ENCODE results near the gene HOXD11. TPM values are rescaled to one million over a fixed set of nuclear protein-coding genes. Genes with fewer than 3 reads are reported as not detected.

Gene HOXD11
- total and polyA plus RNA-seq, 2 experiments from 2014 or later = not detected

DNA sequence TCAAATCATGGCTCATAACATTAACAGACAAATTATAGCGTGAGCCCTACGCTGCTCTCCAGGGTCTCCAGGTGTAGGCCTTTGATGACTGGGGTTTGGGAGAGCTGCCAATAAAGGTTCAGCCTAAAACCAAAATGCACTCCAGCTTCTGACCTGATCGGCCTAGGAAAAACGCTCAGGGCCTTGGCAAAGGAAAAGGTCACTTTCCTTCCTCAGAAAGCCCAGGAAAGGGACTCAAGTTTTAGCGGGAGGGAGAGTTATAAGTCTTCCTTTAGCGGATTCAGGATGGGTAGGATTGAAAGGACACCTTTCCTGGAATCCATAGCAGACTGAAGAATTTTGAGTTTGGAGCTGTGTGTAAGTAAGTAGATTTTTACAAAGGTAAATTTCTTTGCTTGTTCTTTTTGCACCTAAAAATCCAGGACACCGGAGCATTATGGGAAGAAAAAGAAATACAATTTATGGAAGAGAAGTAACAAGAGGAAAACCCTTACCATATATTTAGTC lies 32.1 kb upstream of the HOXD11 start:
- Histone ChIP-seq H3K27ac (ENCODE audit: low read depth) (no peak overlapping the region), H4K20me1 (replicated peaks; ENCODE audit: insufficient read depth) (peaks cover 34% of the 10 kb centered on the region), H3K4me2 (0 out of 2 replicates have a peak overlapping the region, but pooled peaks have one; percentile 27), H3K9me2 (ENCODE audit: insufficient read depth) (no peaks in the 10 kb centered on the region), H3K4me1 (ENCODE audit: insufficient read depth) (peaks cover 22% of the 10 kb centered on the region; the same call in 1 of the 2 replicates), H3K27me3 (ENCODE audit: insufficient read depth) (peaks cover 100% of the 10 kb centered on the region), H3K4me3 (no peak overlapping the region), H3K36me3 (ENCODE audit: insufficient read depth) (no peaks in the 10 kb centered on the region; the same call in 1 of the 2 replicates), H2AFZ (no peak overlapping the region), H3F3A (replicated peaks; ENCODE audit: low read depth) (peaks cover 25% of the 10 kb centered on the region), H3K79me2 (replicated peaks; ENCODE audit: insufficient read depth) (no peaks in the 10 kb centered on the region)
- Mint-ChIP-seq H3K27me3 (ENCODE audit: insufficient read depth, low read depth, poor library complexity) (peaks cover 99% of the 10 kb centered on the region), H3K27ac (no peak overlapping the region), H3K36me3 (ENCODE audit: low read depth) (no peaks in the 10 kb centered on the region; the same call in 2 of the 3 replicates), H3K9me3 (no peaks in the 10 kb centered on the region; the same call in 2 of the 3 replicates), H3K4me3 (peak overlapping the region; percentile 23; the same call in 2 of the 3 replicates), H3K4me1 (peaks cover 30% of the 10 kb centered on the region)
- TF ChIP-seq ZNF114 (CRISPR knock-in tag; IDR thresholded peaks at IDR 0.05) = no peak
- TF ChIP-seq EZH2phosphoT487 (IDR thresholded peaks at IDR 0.05; ENCODE audit: unreplicated experiment) = no peak
- TF ChIP-seq, protein P1, sequence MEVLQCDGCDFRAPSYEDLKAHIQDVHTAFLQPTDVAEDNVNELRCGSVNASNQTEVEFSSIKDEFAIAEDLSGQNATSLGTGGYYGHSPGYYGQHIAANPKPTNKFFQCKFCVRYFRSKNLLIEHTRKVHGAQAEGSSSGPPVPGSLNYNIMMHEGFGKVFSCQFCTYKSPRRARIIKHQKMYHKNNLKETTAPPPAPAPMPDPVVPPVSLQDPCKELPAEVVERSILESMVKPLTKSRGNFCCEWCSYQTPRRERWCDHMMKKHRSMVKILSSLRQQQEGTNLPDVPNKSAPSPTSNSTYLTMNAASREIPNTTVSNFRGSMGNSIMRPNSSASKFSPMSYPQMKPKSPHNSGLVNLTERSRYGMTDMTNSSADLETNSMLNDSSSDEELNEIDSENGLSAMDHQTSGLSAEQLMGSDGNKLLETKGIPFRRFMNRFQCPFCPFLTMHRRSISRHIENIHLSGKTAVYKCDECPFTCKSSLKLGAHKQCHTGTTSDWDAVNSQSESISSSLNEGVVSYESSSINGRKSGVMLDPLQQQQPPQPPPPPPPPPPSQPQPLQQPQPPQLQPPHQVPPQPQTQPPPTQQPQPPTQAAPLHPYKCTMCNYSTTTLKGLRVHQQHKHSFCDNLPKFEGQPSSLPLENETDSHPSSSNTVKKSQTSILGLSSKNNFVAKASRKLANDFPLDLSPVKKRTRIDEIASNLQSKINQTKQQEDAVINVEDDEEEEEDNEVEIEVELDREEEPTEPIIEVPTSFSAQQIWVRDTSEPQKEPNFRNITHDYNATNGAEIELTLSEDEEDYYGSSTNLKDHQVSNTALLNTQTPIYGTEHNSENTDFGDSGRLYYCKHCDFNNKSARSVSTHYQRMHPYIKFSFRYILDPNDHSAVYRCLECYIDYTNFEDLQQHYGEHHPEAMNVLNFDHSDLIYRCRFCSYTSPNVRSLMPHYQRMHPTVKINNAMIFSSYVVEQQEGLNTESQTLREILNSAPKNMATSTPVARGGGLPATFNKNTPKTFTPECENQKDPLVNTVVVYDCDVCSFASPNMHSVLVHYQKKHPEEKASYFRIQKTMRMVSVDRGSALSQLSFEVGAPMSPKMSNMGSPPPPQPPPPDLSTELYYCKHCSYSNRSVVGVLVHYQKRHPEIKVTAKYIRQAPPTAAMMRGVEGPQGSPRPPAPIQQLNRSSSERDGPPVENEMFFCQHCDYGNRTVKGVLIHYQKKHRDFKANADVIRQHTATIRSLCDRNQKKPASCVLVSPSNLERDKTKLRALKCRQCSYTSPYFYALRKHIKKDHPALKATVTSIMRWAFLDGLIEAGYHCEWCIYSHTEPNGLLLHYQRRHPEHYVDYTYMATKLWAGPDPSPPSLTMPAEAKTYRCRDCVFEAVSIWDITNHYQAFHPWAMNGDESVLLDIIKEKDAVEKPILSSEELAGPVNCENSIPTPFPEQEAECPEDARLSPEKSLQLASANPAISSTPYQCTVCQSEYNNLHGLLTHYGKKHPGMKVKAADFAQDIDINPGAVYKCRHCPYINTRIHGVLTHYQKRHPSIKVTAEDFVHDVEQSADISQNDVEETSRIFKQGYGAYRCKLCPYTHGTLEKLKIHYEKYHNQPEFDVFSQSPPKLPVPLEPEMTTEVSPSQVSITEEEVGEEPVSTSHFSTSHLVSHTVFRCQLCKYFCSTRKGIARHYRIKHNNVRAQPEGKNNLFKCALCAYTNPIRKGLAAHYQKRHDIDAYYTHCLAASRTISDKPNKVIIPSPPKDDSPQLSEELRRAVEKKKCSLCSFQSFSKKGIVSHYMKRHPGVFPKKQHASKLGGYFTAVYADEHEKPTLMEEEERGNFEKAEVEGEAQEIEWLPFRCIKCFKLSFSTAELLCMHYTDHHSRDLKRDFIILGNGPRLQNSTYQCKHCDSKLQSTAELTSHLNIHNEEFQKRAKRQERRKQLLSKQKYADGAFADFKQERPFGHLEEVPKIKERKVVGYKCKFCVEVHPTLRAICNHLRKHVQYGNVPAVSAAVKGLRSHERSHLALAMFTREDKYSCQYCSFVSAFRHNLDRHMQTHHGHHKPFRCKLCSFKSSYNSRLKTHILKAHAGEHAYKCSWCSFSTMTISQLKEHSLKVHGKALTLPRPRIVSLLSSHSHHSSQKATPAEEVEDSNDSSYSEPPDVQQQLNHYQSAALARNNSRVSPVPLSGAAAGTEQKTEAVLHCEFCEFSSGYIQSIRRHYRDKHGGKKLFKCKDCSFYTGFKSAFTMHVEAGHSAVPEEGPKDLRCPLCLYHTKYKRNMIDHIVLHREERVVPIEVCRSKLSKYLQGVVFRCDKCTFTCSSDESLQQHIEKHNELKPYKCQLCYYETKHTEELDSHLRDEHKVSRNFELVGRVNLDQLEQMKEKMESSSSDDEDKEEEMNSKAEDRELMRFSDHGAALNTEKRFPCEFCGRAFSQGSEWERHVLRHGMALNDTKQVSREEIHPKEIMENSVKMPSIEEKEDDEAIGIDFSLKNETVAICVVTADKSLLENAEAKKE (CRISPR knock-in tag; IDR thresholded peaks at IDR 0.05) = no peak
- TF ChIP-seq EZH2 (IDR thresholded peaks at IDR 0.05; ENCODE audit: low read depth, unreplicated experiment) = peak; percentile 75
- peak; percentile 16 for DNase-seq (ENCODE audit: low spot score)
- ATAC-seq = no peak

DNA sequence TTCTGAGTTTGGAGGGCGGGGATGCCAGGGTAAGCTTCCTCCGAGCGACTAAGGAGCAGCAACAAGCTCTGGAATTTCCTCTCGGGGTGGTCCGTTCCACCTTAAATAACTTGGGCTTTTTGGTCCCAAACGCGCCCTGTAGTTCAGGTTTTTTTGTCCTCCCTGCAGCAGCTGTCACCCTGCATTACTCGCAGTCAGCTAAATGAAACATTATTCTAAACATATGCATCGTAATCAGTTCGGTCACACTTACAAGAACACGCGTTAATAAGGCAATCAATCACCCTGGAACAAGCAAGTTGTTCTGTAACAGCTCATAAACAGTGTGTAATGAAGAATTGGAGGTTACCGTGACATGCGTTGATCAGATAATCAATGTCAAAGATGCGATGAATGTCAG lies 31.6 kb upstream of the HOXD11 start:
- Histone ChIP-seq H3K4me3 (no peak overlapping the region), H3K4me2 (0 out of 2 replicates have a peak overlapping the region, but pooled peaks have one; percentile 27), H3K79me2 (replicated peaks; ENCODE audit: insufficient read depth) (no peaks in the 10 kb centered on the region), H3K27ac (ENCODE audit: low read depth) (no peak overlapping the region), H3K36me3 (ENCODE audit: insufficient read depth) (no peaks in the 10 kb centered on the region), H2AFZ (no peak overlapping the region), H3F3A (replicated peaks; ENCODE audit: low read depth) (peaks cover 25% of the 10 kb centered on the region), H3K27me3 (ENCODE audit: insufficient read depth) (peaks cover 98% of the 10 kb centered on the region), H3K9me2 (ENCODE audit: insufficient read depth) (no peaks in the 10 kb centered on the region), H3K4me1 (ENCODE audit: insufficient read depth) (peaks cover 22% of the 10 kb centered on the region; the same call in 1 of the 2 replicates), H4K20me1 (replicated peaks; ENCODE audit: insufficient read depth) (peaks cover 34% of the 10 kb centered on the region)
- Mint-ChIP-seq H3K27ac (no peak overlapping the region), H3K36me3 (ENCODE audit: low read depth) (no peaks in the 10 kb centered on the region; the same call in 2 of the 3 replicates), H3K4me3 (peak overlapping the region; percentile 43; the same call in 2 of the 3 replicates), H3K4me1 (peaks cover 30% of the 10 kb centered on the region), H3K27me3 (ENCODE audit: insufficient read depth, low read depth, poor library complexity) (peaks cover 96% of the 10 kb centered on the region), H3K9me3 (no peaks in the 10 kb centered on the region; the same call in 2 of the 3 replicates)
- DNase-seq (ENCODE audit: low spot score) = peak; percentile 87
- ATAC-seq = no peak
- TF ChIP-seq JUNB (IDR thresholded peaks at IDR 0.05; ENCODE audit: unreplicated experiment) (no peak), NANOG (IDR thresholded peaks at IDR 0.05; ENCODE audit: borderline replicate concordance) (no peak), EZH2 (IDR thresholded peaks at IDR 0.05; ENCODE audit: low read depth, unreplicated experiment) (no peak), CREB1 (CRISPR knock-in tag; IDR thresholded peaks at IDR 0.05; ENCODE audit: low read depth) (no peak)
